Heart left ventricle (tissue), 13 donors: Measurements from ENCODE around the gene SAMM50.

Experiments
- CTCF ChIP-seq, 12 donors: fragments of 200-600 bp; sonication (generic) in 4 of 12; IDR thresholded peaks; one replicate each; pipeline versions ENCODE4 v1.5.0 to v1.8.0; 2018 to 2022; ENCODE audit warnings: antibody characterized with exemption in 12 of 12, mild to moderate bottlenecking in 5 of 12
- POLR2A ChIP-seq, 2 donors: fragments of 450-650 bp; IDR thresholded peaks; one replicate each; pipeline ENCODE4 v1.6.1; 2017; ENCODE audit warnings: antibody characterized with exemption in 2 of 2, mild to moderate bottlenecking in 2 of 2, moderate library complexity in 2 of 2
- donor health status: ischemic (EF 13 %, LVEDD 7.1; RV severe dilation, severe dysfunction).
- donor health status: DM: no; HTN: yes; CAD: no.
- donor health status: DM: no; HTN: no; CAD: no.
- donor health status: ischemic (EF 25% LVEDD 6.9; RV normal size, moderate dysfunction).
- donor health status: ischemic (EF 25% LVEDD 5.7; RV mildly dilated, moderate dysfunction).
- donor health status: ischemic (EF 35%, LVEDD 5.7; RV mildly dilated, moderate dysfunction).
- donor health status: nonischemic (EF 11% LVEDD 7.7; RV severe dilation, severe dysfunction).
- donor health status: DM: yes; HTN: yes; CAD: no.
- donor health status: PGD.
- donor health status: ischemic (EF 29% LVEDD 5.4; RV normal size, mild dysfunction).
- donor health status: nonischemic (EF 23%, LVEDD 6.1; RV moderate dilation, normal function).

DNA sequence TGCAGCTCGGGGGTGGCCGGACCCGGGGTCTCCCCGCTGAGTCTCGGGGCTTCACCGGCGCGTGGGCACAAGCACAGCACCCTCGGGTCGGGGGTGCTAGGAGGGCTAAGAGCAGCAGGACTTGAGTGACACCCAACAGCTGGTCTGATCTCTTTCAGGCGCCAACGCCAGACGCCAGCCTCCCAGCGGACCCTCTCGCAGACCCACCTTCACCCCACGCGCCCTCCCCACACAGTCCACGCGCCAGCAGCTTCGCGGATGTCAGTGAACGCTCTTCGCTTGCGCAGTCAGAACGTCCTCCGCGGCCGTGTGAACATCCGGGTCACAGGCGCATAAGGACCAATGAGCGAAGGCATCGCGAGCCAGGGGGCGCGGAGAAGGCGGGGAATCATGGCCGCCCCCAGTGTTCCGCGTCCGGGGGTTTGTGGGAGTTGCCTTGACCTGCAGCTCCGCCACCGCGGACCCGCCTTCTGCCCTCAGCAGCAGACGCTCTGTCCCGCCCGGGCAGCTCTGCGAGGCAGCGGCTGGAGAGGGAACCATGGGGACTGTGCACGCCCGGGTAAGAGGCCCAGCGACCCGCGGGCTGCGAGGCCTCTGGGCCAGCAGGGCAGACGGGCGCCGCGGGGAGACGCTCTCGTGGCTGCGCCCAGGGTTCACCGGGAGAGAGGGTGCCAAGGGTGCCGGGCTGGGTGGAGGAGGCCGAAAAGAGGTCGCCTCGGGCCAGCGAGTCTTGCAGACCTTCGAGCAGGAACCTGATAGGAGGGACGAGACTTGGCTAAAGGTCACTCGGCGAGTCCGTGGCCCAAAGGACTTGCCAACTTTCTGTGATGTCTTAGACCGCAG is at the start of gene SAMM50:
- peak in 3 of 12 donors; percentile 12 to 14 (median 12) for TF ChIP-seq CTCF (IDR thresholded peaks at IDR 0.05)
- peak in 1 of 2 donors; percentile 71 for TF ChIP-seq POLR2A (IDR thresholded peaks at IDR 0.05)
